BLaER1 (cell line): ENCODE data around the gene TCF4.

Experiments used
- H3K27ac ChIP-seq: shearing (Covaris generic); formaldehyde crosslinking; 2 replicates; pipeline ENCODE4 v1.8.1; 2022
- H3K27me3 ChIP-seq: shearing (Covaris generic); formaldehyde crosslinking; 2 replicates; pipeline ENCODE4 v1.8.1; 2022
- H3K36me3 ChIP-seq: shearing (Covaris generic); formaldehyde crosslinking; 2 replicates; pipeline ENCODE4 v1.8.1; 2022
- H3K4me1 ChIP-seq: shearing (Covaris generic); formaldehyde crosslinking; 2 replicates; pipeline ENCODE4 v1.8.1; 2022
- H3K4me2 ChIP-seq: shearing (Covaris generic); formaldehyde crosslinking; 2 replicates; pipeline ENCODE4 v1.8.1; 2022
- H3K4me3 ChIP-seq: shearing (Covaris generic); formaldehyde crosslinking; 2 replicates; pipeline ENCODE4 v1.8.1; 2022
- H3K9ac ChIP-seq: shearing (Covaris generic); formaldehyde crosslinking; 2 replicates; pipeline ENCODE4 v1.8.1; 2022
- H3K9me3 ChIP-seq: shearing (Covaris generic); formaldehyde crosslinking; 2 replicates; pipeline ENCODE4 v1.8.1; 2022
- H4K20me1 ChIP-seq: shearing (Covaris generic); formaldehyde crosslinking; 2 replicates; pipeline ENCODE4 v1.8.1; 2022
- Cebpa-rat ChIP-seq: shearing (Covaris generic); IDR thresholded peaks from 2 replicates; pipeline ENCODE4 v1.8.1; 2022

The TCF4 gene

DNA sequence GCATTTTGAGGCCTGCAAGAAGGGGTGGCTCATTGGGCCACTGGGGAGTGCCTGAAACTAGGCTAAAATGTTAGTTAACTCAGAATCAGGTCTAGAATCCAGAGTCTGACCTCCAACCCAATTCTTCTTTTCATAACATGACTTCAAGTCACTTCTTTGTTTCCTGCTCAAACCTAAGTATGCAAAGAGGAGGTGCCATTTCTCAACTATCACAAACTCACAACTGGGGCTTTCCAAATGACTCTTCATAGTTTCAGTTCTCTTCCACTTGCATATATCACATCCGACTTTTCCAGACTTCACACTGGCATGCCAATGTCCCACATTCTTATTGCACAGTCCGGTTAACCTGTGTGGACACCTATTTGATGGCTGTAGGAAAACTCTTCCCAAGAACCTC is 211.6 kb downstream of the TCF4 start:
- Histone ChIP-seq H3K27ac (no peak overlapping the region), H3K4me3 (no peak overlapping the region), H3K9me3 (peaks cover 28% of the 10 kb centered on the region), H3K36me3 (peaks cover 64% of the 10 kb centered on the region), H4K20me1 (peaks cover 100% of the 10 kb centered on the region), H3K4me2 (no peak overlapping the region), H3K9ac (no peak overlapping the region), H3K27me3 (no peaks in the 10 kb centered on the region), H3K4me1 (no peaks in the 10 kb centered on the region)
- TF ChIP-seq Cebpa-rat: no peak

DNA sequence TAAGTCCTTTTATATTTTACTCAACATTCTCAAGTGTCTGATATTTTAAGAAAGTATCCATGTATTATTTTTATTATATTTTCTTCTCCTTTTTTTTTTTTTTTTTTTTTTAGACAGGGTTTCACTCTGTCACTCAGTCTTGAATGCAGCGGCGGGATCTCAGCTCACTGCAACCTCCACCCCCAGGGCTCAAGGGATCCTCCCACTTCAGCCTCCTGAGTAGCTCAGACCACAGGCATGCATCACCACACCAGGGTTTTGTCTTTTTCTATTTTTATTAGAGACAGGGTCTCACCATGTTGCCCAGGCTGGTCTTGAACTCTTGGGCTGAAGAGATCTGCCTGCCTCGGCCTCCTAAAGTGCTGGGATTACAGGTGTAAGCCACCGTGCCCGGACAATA is 212.1 kb downstream of the TCF4 start:
- H3K27ac ChIP-seq: no peak overlapping the region
- TF ChIP-seq Cebpa-rat: no peak
- no peak overlapping the region for H3K9ac ChIP-seq
- H3K4me1 ChIP-seq: no peaks in the 10 kb centered on the region
- H3K9me3 ChIP-seq: peaks cover 28% of the 10 kb centered on the region
- no peaks in the 10 kb centered on the region for H3K27me3 ChIP-seq
- H3K4me3 ChIP-seq: no peak overlapping the region
- H4K20me1 ChIP-seq: peaks cover 100% of the 10 kb centered on the region
- peaks cover 66% of the 10 kb centered on the region for H3K36me3 ChIP-seq
- H3K4me2 ChIP-seq: no peak overlapping the region

DNA sequence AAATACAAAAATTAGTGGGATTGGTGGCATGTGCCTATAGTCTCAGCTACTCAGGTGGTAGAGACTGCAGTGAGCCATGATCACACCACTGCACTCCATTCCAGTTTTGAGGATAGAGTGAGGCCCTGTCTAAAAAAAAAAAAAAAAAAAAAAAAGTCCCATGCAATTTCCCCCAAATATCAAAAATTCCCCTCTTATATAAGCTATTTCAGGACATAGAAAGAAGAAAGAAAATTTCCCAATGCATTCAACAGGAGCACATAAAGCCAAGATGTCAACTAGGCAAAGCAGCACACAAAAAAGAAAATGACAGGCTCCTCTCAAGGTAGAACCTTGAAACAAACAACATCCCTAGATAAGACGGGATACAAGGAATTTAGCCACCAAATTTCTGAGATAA is 213.3 kb downstream of the TCF4 start:
- Histone ChIP-seq H3K27ac (no peak overlapping the region), H3K27me3 (no peaks in the 10 kb centered on the region), H3K4me1 (no peaks in the 10 kb centered on the region), H4K20me1 (peaks cover 100% of the 10 kb centered on the region), H3K9me3 (peaks cover 24% of the 10 kb centered on the region), H3K4me3 (no peak overlapping the region), H3K4me2 (no peak overlapping the region), H3K36me3 (peaks cover 67% of the 10 kb centered on the region), H3K9ac (no peak overlapping the region)
- TF ChIP-seq Cebpa-rat: no peak

DNA sequence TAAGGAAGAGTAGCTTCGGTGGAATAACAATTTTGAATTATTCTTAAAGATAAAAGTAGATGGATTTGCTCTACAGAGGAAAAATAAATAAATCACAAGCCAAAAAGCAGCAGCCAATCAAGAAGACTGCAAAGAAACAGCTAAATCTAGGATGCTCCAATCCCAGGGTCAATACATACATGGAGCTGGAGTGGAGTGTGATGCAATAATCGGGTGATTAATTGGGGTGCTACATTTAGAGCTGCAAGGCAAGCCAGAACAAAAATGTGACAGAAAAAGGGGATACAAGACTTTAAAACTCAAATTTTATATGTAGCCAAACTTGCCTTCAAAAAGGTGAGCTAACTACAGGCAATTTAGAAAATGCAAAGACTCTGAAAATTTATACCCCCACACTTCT is 215.8 kb downstream of the TCF4 start:
- Histone ChIP-seq H3K4me2 (no peak overlapping the region), H3K27me3 (no peaks in the 10 kb centered on the region), H3K27ac (no peak overlapping the region), H3K4me3 (no peak overlapping the region), H4K20me1 (peaks cover 100% of the 10 kb centered on the region), H3K9me3 (peaks cover 21% of the 10 kb centered on the region), H3K4me1 (no peaks in the 10 kb centered on the region), H3K36me3 (peaks cover 73% of the 10 kb centered on the region), H3K9ac (no peak overlapping the region)
- TF ChIP-seq Cebpa-rat: no peak

- no peak for TF ChIP-seq Cebpa-rat
- H3K36me3 ChIP-seq: peaks cover 64% of the 10 kb centered on the region
- H3K9ac ChIP-seq: no peak overlapping the region
- H3K4me2 ChIP-seq: no peak overlapping the region
- peaks cover 100% of the 10 kb centered on the region for H4K20me1 ChIP-seq
- H3K4me1 ChIP-seq: no peaks in the 10 kb centered on the region
- no peak overlapping the region for H3K27ac ChIP-seq
- H3K27me3 ChIP-seq: no peaks in the 10 kb centered on the region
- H3K4me3 ChIP-seq: no peak overlapping the region
- H3K9me3 ChIP-seq: peaks cover 9% of the 10 kb centered on the region; the same call in 1 of the 2 replicates
These were observed 217.1 kb downstream of the TCF4 start for GRCh38 chr18:55370936-55371335.

GRCh38 chr18:55369346-55369745 is 218.6 kb downstream of the TCF4 start:
- H3K36me3 ChIP-seq: peaks cover 68% of the 10 kb centered on the region
- H3K4me2 ChIP-seq: no peak overlapping the region
- no peak overlapping the region for H3K4me3 ChIP-seq
- no peaks in the 10 kb centered on the region for H3K27me3 ChIP-seq
- TF ChIP-seq Cebpa-rat: no peak
- peaks cover under 1% of the 10 kb centered on the region; the same call in 1 of the 2 replicates for H3K9me3 ChIP-seq
- H4K20me1 ChIP-seq: peaks cover 100% of the 10 kb centered on the region
- H3K9ac ChIP-seq: no peak overlapping the region
- no peaks in the 10 kb centered on the region for H3K4me1 ChIP-seq
- H3K27ac ChIP-seq: no peak overlapping the region

DNA sequence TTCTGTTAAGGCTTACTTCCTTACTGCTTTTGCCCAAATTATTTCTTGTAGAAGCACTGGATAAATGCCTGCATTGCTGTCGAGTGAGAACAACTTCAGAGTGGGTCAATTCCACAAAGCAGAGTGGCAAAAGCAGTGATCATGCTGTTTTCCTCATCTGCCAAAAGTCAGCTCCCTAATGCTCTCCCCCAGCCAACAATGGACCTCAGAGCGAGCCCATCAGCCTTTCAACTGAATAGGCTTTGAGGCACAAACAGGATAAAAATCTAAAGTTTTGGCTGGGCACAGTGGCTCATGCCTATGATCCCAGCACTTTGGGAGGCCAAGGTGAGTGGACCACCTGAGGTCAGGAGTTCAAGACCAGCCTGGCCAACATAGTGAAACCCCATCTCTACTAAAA is 222.7 kb downstream of the TCF4 start:
- Histone ChIP-seq H3K27ac (no peak overlapping the region), H3K4me2 (no peak overlapping the region), H3K4me3 (no peak overlapping the region), H3K9ac (no peak overlapping the region), H3K27me3 (no peaks in the 10 kb centered on the region), H3K36me3 (peaks cover 73% of the 10 kb centered on the region), H3K9me3 (peaks cover 13% of the 10 kb centered on the region), H4K20me1 (peaks cover 100% of the 10 kb centered on the region), H3K4me1 (0 out of 2 replicates have a peak, but pooled peaks cover 7% of the 10 kb centered on the region)
- no peak for TF ChIP-seq Cebpa-rat

DNA sequence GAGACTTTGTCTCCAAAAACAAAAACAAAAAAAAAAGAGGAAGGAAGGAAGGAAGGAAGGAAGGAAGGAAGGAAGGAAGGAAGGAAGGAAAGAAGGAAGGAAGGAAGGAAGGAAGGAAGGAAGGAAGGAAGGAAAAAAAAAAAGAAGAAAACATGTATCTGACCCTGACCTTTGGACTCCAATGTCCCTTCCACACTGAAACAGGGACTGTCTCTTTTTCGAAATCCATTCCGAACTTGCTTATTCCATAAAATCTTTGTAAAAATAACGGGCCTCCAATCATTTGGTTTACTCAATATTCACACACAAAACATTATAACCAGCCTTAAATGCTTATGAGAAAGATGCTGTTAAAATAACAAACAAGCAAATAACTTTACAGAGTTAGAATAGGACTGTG is 225.7 kb downstream of the TCF4 start:
- no peak overlapping the region for H3K27ac ChIP-seq
- 0 out of 2 replicates have a peak, but pooled peaks cover 7% of the 10 kb centered on the region for H3K4me1 ChIP-seq
- H3K9ac ChIP-seq: no peak overlapping the region
- H3K9me3 ChIP-seq: peaks cover 13% of the 10 kb centered on the region
- H4K20me1 ChIP-seq: peaks cover 100% of the 10 kb centered on the region
- TF ChIP-seq Cebpa-rat: no peak
- H3K4me2 ChIP-seq: no peak overlapping the region
- H3K27me3 ChIP-seq: no peaks in the 10 kb centered on the region
- no peak overlapping the region for H3K4me3 ChIP-seq
- H3K36me3 ChIP-seq: peaks cover 74% of the 10 kb centered on the region

DNA sequence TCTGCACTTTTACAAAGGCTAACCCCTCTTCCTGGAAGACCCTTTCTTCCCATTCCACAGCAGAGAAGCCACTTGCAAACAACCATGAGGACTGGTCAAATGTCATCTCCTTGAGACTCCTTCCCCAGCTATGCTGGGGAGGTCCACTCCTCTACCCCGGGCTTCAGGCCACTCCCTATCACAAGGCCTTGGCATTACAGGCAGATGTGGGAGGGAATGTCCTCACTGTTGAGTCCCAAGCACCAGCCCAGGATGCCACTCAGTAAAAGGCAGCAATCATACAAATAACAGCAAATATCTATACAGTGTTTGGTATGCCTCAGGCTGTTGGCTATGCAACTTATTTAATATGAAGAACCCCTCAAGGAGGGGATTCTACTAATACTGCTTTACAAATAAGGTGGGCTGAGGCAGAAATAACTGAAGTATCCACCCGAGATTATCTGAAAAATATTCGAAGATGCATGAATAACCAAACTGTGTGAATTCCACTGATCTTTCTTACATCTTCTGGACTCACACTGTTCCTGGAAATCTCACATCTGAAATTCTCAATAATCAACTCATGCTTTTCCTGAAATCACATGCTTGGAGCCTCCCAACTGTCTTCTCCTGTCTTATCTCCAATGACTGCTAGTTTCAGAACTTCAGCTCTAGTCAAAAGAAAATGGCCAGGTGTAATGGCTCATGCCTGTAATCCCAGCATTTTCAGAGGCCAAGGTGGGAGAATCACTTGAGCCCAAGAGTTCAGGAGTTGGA is 226.3 kb downstream of the TCF4 start:
- Histone ChIP-seq H3K9me3 (peaks cover 13% of the 10 kb centered on the region), H3K4me2 (no peak overlapping the region), H3K9ac (no peak overlapping the region), H3K27me3 (no peaks in the 10 kb centered on the region), H4K20me1 (peaks cover 100% of the 10 kb centered on the region), H3K27ac (no peak overlapping the region), H3K4me3 (no peak overlapping the region), H3K4me1 (0 out of 2 replicates have a peak, but pooled peaks cover 7% of the 10 kb centered on the region), H3K36me3 (peaks cover 70% of the 10 kb centered on the region)
- TF ChIP-seq Cebpa-rat: no peak

DNA sequence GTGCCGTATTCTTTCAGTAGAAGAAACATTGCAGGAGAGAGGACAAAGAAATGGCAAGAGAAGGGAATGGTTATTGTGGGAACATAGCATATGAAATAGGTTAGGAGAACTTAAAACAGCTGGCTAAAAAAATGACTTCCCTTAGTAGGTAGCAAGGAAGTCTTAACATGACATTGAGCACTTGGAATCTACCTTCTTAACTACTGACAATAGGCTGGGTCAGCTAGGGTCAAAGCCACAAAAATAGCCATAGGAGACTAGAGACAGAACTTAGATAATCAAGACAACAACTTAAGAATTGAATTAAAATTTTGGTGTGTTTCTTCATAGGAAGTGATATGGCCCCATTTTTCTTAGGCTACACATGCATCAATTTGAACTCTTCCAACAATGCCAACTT is 227.9 kb downstream of the TCF4 start:
- TF ChIP-seq Cebpa-rat: no peak
- Histone ChIP-seq H3K9ac (no peak overlapping the region), H3K27ac (no peak overlapping the region), H3K4me2 (no peak overlapping the region), H3K9me3 (peaks cover 13% of the 10 kb centered on the region), H3K27me3 (no peaks in the 10 kb centered on the region), H4K20me1 (peaks cover 100% of the 10 kb centered on the region), H3K4me1 (0 out of 2 replicates have a peak, but pooled peaks cover 12% of the 10 kb centered on the region), H3K36me3 (peaks cover 69% of the 10 kb centered on the region), H3K4me3 (no peak overlapping the region)

DNA sequence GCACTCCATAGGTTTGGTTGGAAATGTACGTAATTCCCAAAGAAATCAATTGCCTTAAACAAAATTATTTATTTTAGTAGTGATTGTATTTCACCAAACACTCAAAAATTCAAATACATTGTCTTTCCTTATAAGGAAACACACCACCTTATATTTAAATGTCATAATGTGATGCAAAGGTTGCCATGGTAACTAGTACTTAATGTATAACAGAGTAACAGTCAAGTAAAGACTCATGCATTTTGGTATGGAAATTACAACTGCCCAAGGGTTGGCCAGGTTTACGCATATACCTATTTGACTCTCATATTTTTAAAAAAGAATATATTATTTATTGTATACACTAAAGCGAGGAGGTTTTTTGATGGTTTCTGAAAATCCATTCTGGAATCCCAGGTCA is 231.2 kb downstream of the TCF4 start:
- Histone ChIP-seq H3K27ac (no peak overlapping the region), H3K9me3 (peaks cover 5% of the 10 kb centered on the region; the same call in 1 of the 2 replicates), H3K4me2 (no peak overlapping the region), H3K9ac (no peak overlapping the region), H3K27me3 (no peaks in the 10 kb centered on the region), H3K4me3 (no peak overlapping the region), H3K36me3 (peaks cover 57% of the 10 kb centered on the region), H3K4me1 (0 out of 2 replicates have a peak, but pooled peaks cover 12% of the 10 kb centered on the region), H4K20me1 (peaks cover 100% of the 10 kb centered on the region)
- TF ChIP-seq Cebpa-rat: no peak
